Omental fat pad (tissue), 4 donors: ENCODE measurements around the gene KHDC4. TPM values are rescaled to one million over a fixed set of nuclear protein-coding genes. Genes with fewer than 3 reads are reported as not detected.

Experiments
- ATAC-seq: fragments of 150-250 bp; one replicate; pipeline ENCODE4 v1.9.1; 2016; ENCODE audit warnings: mild to moderate bottlenecking, moderate library complexity; ENCODE audit not compliant: low FRiP score
- DNase-seq: peaks from one replicate; pipeline ENCODE4 v3.0.0-alpha.2; 2019; ENCODE audit warnings: low spot score
- total RNA-seq, 4 donors: library from RNA; depleted of rRNA; stranded (reverse); fragments of >200 nt; gene quantifications; one replicate each; pipeline ENCODE4 v1.1.0, GENCODE V29; 2016
- TF ChIP-seq, protein P1 (sequence below), 3 donors: fragments of 450-650 bp; IDR thresholded peaks; one replicate each; pipeline ENCODE4 v1.5.1; 2016 to 2017; ENCODE audit warnings: antibody characterized with exemption in 3 of 3, mild to moderate bottlenecking in 3 of 3, moderate library complexity in 2 of 3

KHDC4 gene
- total RNA-seq, 4 donors from 2014 or later = 28.8 to 54.2 (median 42.7) TPM

DNA sequence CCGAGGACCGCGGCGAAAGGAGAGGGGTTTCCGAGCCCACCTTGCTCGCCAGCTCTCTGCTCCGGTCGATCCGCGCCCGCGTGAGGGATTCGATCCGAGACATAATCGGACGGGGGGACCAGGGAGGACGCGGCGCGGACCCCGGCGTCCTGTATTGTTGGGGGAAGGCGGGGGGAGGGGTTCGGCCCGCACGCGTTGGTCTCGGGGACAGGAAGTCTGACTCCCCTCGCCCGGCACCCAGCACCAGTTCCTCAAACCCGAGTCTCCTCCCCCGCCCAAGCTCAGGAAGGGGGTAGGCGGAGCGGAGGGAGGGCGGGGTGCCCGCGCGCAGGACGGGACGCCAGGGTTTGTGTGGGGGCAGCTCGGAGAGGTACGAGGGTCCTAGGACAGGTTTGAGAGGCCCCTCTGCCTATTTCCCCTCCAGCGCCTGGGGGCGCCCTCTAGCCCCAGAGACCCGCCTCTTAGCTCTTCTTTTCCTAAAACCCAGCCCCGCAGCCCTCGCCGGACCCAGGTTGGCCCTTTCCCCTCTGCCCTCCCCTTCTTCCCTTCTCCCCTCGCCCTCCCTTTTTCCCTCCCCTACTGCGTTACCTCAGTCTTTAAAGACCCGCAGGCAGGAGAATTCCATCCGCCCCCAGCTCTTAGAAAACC lies 44.2 kb upstream of the KHDC4 start, which contains the start of gene ARHGEF2:
Gene ARHGEF2 (minus strand): TSS at position 223 of the 648 bp plus-strand sequence. CDS start 120 bp downstream, at position 103.
- TF ChIP-seq, protein P1, sequence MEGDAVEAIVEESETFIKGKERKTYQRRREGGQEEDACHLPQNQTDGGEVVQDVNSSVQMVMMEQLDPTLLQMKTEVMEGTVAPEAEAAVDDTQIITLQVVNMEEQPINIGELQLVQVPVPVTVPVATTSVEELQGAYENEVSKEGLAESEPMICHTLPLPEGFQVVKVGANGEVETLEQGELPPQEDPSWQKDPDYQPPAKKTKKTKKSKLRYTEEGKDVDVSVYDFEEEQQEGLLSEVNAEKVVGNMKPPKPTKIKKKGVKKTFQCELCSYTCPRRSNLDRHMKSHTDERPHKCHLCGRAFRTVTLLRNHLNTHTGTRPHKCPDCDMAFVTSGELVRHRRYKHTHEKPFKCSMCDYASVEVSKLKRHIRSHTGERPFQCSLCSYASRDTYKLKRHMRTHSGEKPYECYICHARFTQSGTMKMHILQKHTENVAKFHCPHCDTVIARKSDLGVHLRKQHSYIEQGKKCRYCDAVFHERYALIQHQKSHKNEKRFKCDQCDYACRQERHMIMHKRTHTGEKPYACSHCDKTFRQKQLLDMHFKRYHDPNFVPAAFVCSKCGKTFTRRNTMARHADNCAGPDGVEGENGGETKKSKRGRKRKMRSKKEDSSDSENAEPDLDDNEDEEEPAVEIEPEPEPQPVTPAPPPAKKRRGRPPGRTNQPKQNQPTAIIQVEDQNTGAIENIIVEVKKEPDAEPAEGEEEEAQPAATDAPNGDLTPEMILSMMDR (IDR thresholded peaks at IDR 0.05) = no peak
- ATAC-seq = peak; percentile 7

DNA sequence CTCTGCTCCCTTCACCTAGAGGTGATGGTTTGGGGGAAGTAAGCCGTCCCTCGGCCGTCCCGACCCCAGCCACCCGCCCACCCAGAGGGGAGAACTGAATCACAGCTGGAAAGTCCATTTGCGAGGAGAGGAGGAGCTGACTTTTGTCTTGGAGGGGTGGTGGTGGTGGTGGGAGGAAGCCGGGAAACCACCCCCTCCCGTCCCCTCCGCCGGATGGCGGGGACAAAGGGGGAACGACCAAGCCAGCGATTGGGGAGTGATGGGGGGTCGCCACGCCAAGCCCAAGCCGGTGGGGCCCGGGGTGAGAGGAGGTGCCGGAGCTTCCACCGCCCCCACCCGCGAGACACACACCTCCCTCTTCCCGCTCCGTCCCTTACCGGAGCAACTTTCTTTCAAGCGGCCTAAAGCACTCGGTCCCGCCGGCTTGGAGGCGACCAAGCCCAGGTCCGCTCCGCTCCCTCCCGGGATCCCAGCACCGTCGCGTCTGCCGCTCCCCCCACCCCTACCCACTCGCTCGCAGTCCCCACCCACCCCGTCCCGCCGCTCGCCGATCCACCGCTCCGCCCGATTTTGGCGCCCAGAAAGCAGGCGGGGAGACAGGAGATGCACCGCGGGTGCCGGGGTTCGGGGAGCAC lies 43.6 kb upstream of the KHDC4 start:
- no peak for DNase-seq
- peak; percentile 11 for ATAC-seq
- TF ChIP-seq, protein P1 (IDR thresholded peaks at IDR 0.05) = no peak

More for the DNA sequence above, 44.2 kb upstream of the KHDC4 start, which contains the start of gene ARHGEF2:
- peak; percentile 57 for DNase-seq

DNA sequence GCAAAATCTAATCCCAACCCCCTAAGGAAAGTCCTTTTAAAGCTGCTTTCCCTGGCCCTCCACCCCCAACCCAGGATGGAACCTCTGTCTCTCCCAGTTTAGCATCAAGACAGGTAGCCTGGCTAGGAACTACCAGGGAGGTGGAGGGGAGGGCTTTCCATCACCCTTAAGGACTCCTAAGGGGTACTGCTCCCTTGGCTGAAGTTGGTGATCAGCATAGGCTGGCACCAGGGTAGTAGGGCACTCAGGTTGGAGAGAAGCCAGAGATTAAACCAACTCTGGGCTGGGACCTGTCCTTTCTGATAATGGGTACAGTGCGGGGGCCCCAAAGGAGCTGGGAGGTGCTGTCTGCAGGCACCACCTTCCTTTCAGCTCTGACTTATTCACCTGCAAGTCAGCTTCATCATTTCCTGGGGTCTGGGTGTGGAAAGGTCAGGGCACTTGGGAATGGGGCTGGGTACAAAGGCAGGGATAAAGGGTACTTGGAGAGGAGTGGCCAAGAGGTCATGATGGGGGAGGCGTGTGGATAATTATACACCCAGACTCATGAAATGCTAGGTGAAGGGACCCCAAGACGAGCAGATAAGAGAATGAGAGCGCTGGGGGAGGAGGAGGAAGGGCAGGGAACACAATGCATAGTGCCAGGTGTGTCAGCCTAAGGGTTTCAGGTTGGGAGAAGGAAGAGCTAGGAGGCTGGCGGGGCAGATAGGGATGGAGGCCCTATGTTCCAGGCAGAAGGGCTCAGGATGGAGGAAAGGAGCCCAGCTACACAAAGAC lies 42.9 kb upstream of the KHDC4 start:
- DNase-seq (no peak), ATAC-seq (no peak)
- TF ChIP-seq, protein P1 (IDR thresholded peaks at IDR 0.05) = no peak

DNA sequence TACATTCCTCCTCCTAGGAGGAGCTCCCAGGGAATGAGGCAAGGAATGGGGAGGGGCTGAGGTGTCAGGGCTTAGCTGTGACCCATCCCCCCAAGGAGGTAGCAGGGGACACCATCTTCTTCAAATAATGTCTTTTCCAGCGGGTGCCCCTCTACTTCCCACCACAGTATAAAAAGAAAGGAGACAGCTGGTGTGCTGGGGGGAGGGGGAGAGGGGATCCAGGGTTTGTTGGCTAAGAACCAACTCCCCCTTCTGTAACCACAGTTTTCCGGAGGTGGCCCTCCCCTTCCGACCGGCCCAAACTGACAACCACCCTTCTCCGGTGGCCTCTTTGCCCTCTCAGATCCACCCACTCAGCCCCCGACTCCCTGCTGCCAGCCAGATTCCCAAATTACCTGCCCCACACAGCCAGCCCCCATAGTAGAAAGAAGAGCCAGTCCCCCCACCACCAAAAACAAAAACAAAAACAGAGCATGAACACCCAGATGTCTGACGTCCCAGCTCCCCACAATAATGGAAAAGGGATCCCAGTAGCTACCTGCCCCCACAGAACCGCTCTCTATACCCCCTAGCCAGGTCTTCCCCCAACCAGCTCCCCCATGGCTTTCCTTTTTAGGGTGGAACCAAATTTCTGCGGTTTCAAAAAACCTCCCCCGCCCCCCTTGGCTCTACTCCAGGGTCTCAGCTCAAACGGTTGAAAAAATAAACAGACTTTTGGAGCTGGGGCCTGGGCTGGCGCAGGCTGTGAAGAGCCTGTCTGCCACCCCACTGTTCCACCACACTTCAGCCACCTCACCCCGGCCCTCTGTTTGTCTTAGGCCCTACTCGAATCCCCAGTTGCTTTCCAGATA lies 42.1 kb upstream of the KHDC4 start:
- no peak for ATAC-seq
- DNase-seq = no peak
- TF ChIP-seq, protein P1 (IDR thresholded peaks at IDR 0.05) = no peak

DNA sequence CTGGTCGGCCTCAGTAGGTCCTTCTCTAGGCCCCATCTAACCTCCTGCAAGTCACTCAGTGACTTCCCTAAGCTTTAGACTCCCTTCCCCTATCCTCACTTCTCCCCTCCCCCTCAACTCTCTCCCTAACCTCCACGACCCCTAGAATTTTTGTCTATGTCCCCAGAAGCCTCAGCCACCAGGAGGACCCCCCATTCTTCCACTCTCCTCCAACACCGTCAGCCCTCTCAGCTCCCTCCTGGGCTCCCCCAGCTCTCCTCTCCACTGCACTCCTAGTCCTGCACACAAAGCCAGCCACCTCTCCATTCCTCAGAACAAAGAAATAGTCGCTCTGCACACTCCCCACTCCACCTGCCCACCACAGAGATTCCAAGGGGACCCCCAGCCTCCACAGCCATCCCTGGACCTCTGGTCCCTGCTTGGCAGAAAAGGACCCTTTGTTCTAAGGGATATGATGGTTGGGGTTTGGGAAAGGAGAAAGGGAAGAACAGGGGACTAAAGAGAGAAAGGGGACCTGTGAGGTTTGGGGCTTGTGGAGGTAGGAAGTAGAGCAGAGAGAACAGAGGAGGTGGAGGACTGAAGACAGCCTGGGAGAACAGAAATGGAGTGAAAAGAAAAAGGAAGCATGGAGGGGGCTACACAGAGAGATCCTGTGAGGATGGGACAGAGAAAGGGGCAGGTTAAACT lies 41.3 kb upstream of the KHDC4 start:
- no peak for ATAC-seq
- TF ChIP-seq, protein P1 (IDR thresholded peaks at IDR 0.05) = no peak
- no peak for DNase-seq
